Left lung (tissue), 10 donors: ENCODE results near the gene MT2A. TPM values are rescaled to one million over a fixed set of nuclear protein-coding genes. Genes with fewer than 3 reads are reported as not detected.

Experiments used
- ATAC-seq: fragments of 200-7000 bp; cut with Tn5 transposase; one replicate; pipeline ENCODE4 v1.9.1; 2020; ENCODE audit warnings: moderate library complexity
- DNase-seq, 4 donors: peaks; one replicate each; pipeline ENCODE4 v3.0.0-alpha.2; 2013 to 2020
- H3K27ac ChIP-seq, 2 donors: fragments of 200-600 bp; sonication (generic) in 1 of 2; one replicate each; pipeline versions ENCODE4 v1.5.0 to v1.8.0; 2020 to 2021
- H3K27me3 ChIP-seq, 2 donors: fragments of 200-600 bp; sonication (generic) in 1 of 2; one replicate each; pipeline versions ENCODE4 v1.5.0 to v1.8.0; 2020 to 2021
- H3K36me3 ChIP-seq, 2 donors: fragments of 200-600 bp; sonication (generic) in 1 of 2; one replicate each; pipeline versions ENCODE4 v1.5.0 to v1.8.0; 2020 to 2021
- H3K4me1 ChIP-seq, 2 donors: fragments of 200-600 bp; one replicate each; pipeline ENCODE4 v1.8.0; 2021
- H3K4me3 ChIP-seq, 2 donors: fragments of 200-600 bp; sonication (generic) in 1 of 2; one replicate each; pipeline versions ENCODE4 v1.5.0 to v1.8.0; 2020 to 2021; ENCODE audit warnings: mild to moderate bottlenecking in 1 of 2
- H3K9me3 ChIP-seq, 2 donors: fragments of 200-600 bp; sonication (generic) in 1 of 2; one replicate each; pipeline versions ENCODE4 v1.5.0 to v1.8.0; 2020 to 2021
- intact Hi-C, 2 donors: fragments of 100-400 bp; cut with DNase I; formaldehyde crosslinking; loops; one replicate each; pipeline versions ENCODE4 v1.11.2 to v1.14.2; 2022
- polyA plus RNA-seq, 6 donors: library from polyadenylated mRNA; unstranded; fragments of 120-200 nt; gene quantifications; one replicate each; pipeline ENCODE4 v1.2.1, GENCODE V29; 2013; ENCODE audit not compliant: insufficient read length in 6 of 6
- total RNA-seq, 2 donors: library from RNA; stranded (reverse); fragmentation: NEBNext Ultra II Directional; extraction: Animal tissue kit (Norgen Biotek cat#: 25700); gene quantifications; one replicate each; pipeline ENCODE4 v1.2.1, GENCODE V29; 2021
- TF ChIP-seq, protein P1 (sequence below), 2 donors: fragments of 200-600 bp; sonication (generic) in 1 of 2; IDR thresholded peaks; one replicate each; pipeline versions ENCODE4 v1.5.0 to v1.8.0; 2021; ENCODE audit warnings: antibody characterized with exemption in 2 of 2
- donor health status: DM: no; HTN: yes; CAD: no.
- donor health status: DM: no; HTN: no; CAD: no.

Gene MT2A
- total and polyA plus RNA-seq, 8 donors = 27.1 to 425 (median 47.9) TPM

DNA sequence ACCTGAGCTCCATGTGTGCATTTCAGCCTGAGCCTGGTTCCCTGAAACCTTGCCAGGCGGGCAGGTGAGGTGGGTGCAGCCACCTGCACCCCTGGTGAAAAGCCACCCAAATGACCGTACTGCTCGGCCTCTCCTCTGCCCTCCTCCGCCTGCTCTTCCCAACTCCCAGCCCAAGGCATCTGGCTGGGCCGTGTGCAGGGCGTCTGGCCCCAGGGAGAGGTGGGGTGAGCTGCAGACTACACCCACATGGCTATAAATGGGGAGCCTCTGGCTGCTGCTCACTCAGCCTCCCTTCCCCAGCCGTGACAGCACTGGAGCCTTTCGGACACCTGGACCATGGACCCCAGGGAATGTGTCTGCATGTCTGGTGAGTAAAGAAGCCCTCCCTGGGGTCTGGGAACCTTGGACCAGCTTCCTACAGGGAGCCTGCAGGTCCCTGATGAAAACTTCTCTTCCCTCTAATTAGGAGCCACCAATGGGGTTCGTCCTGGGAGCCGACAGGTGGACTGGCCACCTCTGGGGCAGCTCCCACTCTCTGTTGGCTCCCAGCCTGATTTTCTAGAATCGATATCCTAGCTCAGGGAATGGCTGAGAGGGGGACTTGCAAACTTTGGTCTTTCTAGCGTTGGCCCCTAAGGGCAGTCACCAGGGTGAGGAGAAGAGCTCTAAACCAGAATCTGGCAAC lies 43.4 kb upstream of the MT2A start, which contains the start of gene MT4:
Gene MT4, plus strand, starts transcription at position 281 of the 685 bp plus-strand sequence. Its CDS starts 56 bp downstream, at position 337.
- no peaks in the 10 kb centered on the region for H3K27me3 ChIP-seq
- no peaks in the 10 kb centered on the region for H3K9me3 ChIP-seq
- DNase-seq (no peak), ATAC-seq (no peak)
- H3K4me1 ChIP-seq = no peaks in the 10 kb centered on the region
- H3K4me3 ChIP-seq = no peak within 1 kb of the TSS
- intact Hi-C loops = no loop called here
- no peak within 1 kb of the TSS for H3K27ac ChIP-seq
- H3K36me3 ChIP-seq = no peaks in the 10 kb centered on the region
- TF ChIP-seq, protein P1, sequence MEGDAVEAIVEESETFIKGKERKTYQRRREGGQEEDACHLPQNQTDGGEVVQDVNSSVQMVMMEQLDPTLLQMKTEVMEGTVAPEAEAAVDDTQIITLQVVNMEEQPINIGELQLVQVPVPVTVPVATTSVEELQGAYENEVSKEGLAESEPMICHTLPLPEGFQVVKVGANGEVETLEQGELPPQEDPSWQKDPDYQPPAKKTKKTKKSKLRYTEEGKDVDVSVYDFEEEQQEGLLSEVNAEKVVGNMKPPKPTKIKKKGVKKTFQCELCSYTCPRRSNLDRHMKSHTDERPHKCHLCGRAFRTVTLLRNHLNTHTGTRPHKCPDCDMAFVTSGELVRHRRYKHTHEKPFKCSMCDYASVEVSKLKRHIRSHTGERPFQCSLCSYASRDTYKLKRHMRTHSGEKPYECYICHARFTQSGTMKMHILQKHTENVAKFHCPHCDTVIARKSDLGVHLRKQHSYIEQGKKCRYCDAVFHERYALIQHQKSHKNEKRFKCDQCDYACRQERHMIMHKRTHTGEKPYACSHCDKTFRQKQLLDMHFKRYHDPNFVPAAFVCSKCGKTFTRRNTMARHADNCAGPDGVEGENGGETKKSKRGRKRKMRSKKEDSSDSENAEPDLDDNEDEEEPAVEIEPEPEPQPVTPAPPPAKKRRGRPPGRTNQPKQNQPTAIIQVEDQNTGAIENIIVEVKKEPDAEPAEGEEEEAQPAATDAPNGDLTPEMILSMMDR (IDR thresholded peaks at IDR 0.05) = no peak

DNA sequence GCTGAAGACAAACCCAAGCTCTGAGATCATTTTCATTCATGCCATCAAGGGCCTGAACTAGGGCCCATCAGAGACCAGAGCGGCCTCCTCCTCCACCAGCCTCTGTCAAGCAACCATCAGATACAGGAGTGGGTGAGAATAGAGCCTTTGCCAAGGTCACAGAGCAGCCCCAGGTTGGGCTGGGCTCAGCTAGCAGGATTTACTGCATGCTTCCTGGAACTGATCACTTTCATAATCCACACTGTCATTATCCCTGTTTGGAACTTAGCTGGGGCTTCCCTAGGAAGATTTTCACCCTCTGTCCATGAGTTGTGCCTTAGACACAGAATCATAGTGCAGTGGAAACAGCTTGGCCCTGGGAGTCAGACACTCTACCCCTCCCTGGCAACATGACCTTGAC lies 38.4 kb upstream of the MT2A start:
- no peaks in the 10 kb centered on the region for H3K9me3 ChIP-seq
- no peaks in the 10 kb centered on the region for H3K27me3 ChIP-seq
- TF ChIP-seq, protein P1 (IDR thresholded peaks at IDR 0.05) = no peak
- ATAC-seq = no peak
- no peak overlapping the region for H3K27ac ChIP-seq
- DNase-seq = no peak
- H3K36me3 ChIP-seq = no peaks in the 10 kb centered on the region
- intact Hi-C loops = loop anchor here in 1 of 2 donors (10.0 kb wide), 1 partner anchor 125 kb away; no protein-coding TSS in a partner anchor
- no peaks in the 10 kb centered on the region for H3K4me1 ChIP-seq
- no peak overlapping the region for H3K4me3 ChIP-seq

DNA sequence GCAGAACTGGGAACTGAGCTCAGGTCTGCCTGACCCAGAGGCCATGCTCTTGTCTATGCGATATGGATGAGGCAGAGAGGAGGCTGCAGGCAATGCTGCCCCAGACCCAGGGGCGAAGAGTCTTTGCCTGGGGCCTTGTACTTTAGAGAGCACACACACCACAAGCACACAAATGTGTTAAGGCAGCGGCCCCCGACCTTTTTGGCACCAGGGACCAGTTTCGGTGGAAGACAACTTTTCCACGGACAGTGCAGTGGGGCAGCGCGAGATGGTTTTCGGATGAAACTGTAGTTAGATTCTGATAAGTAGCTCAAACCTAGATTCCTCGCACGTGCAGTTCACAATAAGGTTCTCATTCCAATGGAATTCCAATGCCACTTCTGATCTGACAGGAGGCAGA lies 36.9 kb upstream of the MT2A start:
- no peaks in the 10 kb centered on the region for H3K36me3 ChIP-seq
- intact Hi-C loops = loop anchor here in 1 of 2 donors (10.0 kb wide), 1 partner anchor 123 kb away; no protein-coding TSS in a partner anchor

DNA sequence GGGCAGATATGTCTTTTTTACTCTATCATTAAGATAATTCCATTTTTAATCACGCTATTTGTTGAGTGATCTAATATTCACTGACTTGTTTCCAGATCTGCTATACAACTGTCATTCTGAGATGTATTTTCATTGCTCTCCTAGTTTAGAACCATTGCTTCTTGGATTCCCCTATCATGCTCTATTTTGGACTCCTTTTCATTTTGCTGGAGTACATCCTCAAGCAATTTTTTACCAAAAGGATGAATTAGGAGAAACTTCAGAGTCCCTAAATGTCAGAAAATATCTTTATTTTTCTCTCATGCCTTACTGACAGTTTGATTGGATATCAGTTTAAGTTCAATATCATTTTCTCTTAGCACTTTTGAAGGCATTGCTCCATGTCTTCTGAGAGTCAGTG lies 33.8 kb upstream of the MT2A start:
- TF ChIP-seq, protein P1 (IDR thresholded peaks at IDR 0.05) = no peak
- Histone ChIP-seq H3K4me3 (no peak overlapping the region), H3K4me1 (no peaks in the 10 kb centered on the region), H3K9me3 (no peaks in the 10 kb centered on the region), H3K36me3 (no peaks in the 10 kb centered on the region), H3K27ac (no peak overlapping the region), H3K27me3 (no peaks in the 10 kb centered on the region)
- no peak for DNase-seq
- intact Hi-C loops = loop anchor here in 1 of 2 donors (10.0 kb wide), 1 partner anchor 120 kb away; no protein-coding TSS in a partner anchor
- ATAC-seq = no peak

More for the DNA sequence above, 36.9 kb upstream of the MT2A start:
- ATAC-seq = no peak
- Histone ChIP-seq H3K9me3 (no peaks in the 10 kb centered on the region), H3K27me3 (no peaks in the 10 kb centered on the region), H3K4me1 (no peaks in the 10 kb centered on the region), H3K27ac (no peak overlapping the region), H3K4me3 (no peak overlapping the region)
- TF ChIP-seq, protein P1 (IDR thresholded peaks at IDR 0.05) = no peak
- no peak for DNase-seq

DNA sequence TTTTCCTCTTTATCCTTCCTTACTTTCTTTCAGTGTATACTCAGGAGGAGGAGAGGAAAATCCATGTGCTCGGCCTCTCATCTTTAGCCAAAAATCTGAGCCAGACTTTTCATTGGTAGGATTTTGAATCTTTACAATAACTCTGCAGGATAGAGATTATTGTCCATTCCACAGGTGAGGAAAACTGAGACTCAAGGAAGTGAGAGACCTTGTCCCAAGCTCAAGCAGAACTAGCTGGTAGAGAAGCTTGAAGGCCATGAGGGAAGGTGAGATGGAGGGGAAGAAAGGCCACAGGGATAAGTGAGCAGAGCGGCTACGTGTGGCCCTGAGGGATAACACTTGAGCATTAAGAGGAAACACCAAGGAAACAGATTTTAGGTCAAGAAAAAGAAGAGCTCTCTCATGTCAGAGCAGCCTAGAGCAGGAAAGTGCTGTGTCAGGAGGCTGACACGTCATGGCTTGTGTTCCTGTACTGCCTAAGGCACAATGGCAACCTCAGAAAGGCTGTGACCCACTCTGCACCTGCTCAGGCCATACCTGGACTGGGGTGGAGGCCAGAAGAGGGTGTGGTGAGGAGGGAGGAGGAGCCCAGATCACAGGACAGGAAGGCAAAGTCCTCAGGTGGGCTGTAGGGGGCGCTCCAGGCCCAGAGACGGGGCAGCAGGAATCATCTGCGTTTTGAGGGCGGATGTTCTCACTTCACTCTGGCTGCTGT lies 31.6 kb upstream of the MT2A start:
- H3K4me1 ChIP-seq = no peaks in the 10 kb centered on the region
- intact Hi-C loops = loop anchor here in 1 of 2 donors (10.0 kb wide), 1 partner anchor 118 kb away; no protein-coding TSS in a partner anchor
- ATAC-seq (peak; percentile 100), DNase-seq (peak in 3 of 4 donors; percentile 50 to 92 (median 82))
- H3K9me3 ChIP-seq = no peaks in the 10 kb centered on the region
- TF ChIP-seq, protein P1 (IDR thresholded peaks at IDR 0.05) = peak; percentile 52 to 83
- H3K36me3 ChIP-seq = no peaks in the 10 kb centered on the region
- H3K27me3 ChIP-seq = no peaks in the 10 kb centered on the region
- H3K4me3 ChIP-seq = no peak overlapping the region
- no peak overlapping the region for H3K27ac ChIP-seq
